RCC 7860 (cell line): Measurements from ENCODE around the gene ADCY4.
A peak's percentile ranks its signal among the peaks of the same experiment; 100 is the strongest.

Experiments used
- DNase-seq: peaks from one replicate; pipeline ENCODE4 v3.0.0-alpha.2; 2015; ENCODE audit warnings: low spot score
- FAIRE-seq: peaks from 2 replicates; lab custom pipeline; 2012; peaks lifted over from hg19 to GRCh38; lab: Jason Lieb, UNC

ADCY4 gene

DNA sequence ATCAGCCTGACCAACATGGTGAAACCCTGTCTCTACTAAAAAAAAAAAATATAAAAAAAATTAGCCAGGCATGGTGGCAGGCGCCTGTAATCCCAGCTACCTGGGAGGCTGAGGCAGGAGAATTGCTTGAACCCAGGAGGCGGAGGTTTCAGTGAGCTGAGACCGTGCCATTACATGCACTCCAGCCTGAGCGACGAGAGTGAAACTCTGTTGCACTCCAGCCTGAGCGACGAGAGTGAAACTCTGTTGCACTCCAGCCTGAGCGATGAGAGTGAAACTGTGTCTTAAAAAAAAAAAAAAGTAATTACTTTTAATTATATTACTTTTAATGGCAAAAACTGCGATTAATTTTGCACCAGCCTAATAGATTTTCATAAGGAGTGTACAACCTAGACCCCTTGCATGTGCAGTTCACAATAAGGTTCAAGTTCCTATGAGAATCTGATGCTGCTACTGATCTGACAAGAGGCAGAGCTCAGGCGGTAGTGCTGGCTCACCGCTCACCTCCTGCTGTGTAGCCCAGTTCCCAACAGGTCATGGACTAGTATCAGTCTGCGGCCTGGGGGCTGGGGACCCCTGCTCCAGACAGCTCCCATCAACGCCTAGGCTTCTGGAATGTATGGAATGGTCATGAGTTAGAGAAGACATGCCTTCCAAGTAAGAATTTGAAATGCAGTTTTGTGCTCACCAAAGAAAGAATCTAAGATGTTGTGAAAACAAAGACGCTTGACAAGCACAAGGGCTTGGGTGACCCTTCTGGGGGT lies 13.5 kb downstream of the ADCY4 start:
- FAIRE-seq (no peak), DNase-seq (no peak)

GRCh38 chr14:24317141-24317928 lies 17.5 kb downstream of the ADCY4 start:
- DNase-seq (no peak), FAIRE-seq (no peak)

DNA sequence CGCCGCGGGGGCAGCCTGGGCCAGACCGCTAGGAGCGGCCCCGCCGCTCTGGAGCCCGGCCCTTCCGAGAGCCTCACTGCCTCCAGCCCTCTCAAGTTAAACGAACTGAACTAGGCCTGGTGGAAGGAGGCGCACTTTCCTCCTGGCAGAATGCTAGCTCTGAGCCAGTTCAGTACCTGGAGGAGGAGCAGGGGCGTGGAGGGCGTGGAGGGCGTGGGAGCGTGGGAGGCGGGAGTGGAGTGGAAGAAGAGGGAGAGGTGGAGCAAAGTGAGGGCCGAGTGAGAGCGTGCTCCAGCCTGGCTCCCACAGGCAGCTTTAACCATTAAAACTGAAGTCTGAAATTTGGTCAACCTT lies 18.3 kb downstream of the ADCY4 start:
- FAIRE-seq (no peak), DNase-seq (no peak)

DNA sequence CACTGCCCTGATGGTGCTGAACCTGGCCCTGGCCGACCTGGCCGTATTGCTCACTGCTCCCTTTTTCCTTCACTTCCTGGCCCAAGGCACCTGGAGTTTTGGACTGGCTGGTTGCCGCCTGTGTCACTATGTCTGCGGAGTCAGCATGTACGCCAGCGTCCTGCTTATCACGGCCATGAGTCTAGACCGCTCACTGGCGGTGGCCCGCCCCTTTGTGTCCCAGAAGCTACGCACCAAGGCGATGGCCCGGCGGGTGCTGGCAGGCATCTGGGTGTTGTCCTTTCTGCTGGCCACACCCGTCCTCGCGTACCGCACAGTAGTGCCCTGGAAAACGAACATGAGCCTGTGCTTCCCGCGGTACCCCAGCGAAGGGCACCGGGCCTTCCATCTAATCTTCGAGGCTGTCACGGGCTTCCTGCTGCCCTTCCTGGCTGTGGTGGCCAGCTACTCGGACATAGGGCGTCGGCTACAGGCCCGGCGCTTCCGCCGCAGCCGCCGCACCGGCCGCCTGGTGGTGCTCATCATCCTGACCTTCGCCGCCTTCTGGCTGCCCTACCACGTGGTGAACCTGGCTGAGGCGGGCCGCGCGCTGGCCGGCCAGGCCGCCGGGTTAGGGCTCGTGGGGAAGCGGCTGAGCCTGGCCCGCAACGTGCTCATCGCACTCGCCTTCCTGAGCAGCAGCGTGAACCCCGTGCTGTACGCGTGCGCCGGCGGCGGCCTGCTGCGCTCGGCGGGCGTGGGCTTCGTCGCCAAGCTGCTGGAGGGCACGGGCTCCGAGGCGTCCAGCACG lies 18.9 kb downstream of the ADCY4 start:
- no peak for DNase-seq
- FAIRE-seq: no peak

DNA sequence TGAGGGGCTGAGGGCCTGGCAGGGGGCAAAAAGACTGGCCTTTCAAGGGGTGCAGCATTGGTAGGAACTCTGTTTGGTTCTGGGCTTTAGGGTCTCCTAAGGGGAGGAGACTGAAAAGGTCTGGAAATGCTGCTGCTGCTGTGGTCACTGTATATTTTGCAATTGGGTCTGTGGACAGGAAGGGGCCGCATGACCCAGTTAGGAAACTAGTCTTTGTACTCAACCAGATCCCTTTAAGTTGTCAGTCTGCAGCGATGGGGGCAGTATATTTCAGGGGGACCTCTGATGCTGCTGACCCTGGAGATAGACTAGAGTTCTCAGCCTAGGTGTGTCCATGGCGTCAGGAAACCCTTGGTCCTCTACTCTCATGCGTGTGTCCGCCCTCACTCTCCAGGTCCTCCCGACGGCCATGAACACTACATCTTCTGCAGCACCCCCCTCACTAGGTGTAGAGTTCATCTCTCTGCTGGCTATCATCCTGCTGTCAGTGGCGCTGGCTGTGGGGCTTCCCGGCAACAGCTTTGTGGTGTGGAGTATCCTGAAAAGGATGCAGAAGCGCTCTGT lies 19.5 kb downstream of the ADCY4 start:
- DNase-seq (no peak), FAIRE-seq (no peak)

DNA sequence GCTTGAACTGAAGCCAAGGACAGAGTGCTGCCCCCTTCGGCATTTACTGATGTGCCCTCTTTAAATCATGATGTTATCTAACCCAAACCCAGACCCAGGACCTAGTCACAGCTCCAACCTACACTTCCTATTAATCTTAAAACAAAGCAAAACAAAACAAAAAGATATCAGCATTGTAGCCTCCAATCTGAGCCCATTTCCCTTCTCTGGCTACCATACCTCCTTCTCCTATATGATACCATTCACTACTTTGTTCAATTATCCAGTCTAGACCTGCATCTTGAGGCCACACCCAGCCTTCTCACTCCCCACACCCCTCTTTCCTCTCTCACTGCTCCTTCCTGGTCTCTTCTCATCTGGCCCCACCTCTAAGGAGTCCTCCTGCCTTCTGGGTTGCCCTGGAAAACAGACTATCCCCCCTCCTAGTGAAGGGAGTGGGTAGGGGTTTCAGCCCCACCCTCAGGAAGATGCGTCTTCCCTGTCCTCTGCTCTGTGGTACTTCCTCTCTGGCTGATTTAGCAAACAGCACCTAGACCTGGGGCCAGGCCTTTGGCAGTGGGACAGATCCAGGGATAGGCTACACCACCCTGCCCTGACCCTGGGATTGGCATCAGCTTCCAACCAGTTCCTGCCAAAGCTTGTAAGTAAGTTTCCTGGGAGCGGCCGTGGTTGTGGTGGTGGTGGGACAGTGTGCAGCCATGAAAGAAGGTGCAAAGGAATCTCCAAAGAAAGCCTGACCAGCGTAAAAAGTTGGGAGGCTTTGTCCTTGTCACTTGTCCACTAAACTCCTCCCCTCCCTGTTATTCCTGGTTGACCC lies 20.3 kb downstream of the ADCY4 start:
- no peak for FAIRE-seq
- no peak for DNase-seq

GRCh38 chr14:24313913-24314312 lies 21.0 kb downstream of the ADCY4 start:
- no peak for DNase-seq
- FAIRE-seq: no peak

- no peak for FAIRE-seq
- peak; percentile 6 for DNase-seq
Observed at GRCh38 chr14:24312736-24313507, 21.9 kb downstream of the ADCY4 start.

DNA sequence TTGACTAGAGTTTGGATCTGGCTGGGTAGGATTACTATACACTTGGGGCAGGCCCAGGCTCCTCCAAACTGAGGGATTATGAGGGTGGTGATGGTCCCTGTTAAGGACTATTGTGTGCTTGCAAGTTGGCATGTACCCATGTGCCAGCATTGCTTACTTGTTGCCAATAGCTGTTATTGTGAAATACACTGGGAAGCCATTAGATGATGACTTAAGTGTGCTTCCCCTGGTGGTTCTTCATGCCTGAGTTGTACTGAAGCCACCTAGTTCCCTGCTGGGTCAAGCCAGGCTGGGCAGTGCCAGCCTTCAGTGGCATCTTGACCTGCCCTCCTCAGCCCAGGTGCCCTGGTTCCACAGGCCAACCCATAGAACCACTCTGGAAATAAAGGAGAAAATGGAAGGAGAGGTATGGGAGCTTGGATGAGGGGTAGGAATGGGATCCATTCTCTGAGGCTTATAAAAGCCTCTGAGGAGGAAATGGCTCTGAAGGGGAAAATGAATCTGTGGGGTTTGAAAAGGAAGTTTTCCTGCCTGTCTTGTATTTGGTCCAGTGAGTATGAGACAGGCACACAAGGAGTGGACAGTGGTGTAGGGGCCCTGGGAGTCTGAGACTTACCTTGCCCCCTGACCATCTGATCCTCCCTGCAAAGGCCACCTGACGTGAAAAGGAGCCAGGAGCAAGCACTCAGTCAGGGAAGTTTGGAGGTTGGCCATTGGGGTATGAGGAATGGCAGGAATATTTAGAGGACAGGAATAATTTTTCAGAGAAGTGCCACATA lies 22.8 kb downstream of the ADCY4 start:
- DNase-seq (no peak), FAIRE-seq (no peak)

GRCh38 chr14:24310646-24311604 lies 23.9 kb downstream of the ADCY4 start, which contains the start of gene LTB4R:
Gene LTB4R, plus strand, starts transcription at chr14:24311502. Its CDS starts 4,150 bp downstream, at chr14:24315652.
- no peak for DNase-seq

DNA sequence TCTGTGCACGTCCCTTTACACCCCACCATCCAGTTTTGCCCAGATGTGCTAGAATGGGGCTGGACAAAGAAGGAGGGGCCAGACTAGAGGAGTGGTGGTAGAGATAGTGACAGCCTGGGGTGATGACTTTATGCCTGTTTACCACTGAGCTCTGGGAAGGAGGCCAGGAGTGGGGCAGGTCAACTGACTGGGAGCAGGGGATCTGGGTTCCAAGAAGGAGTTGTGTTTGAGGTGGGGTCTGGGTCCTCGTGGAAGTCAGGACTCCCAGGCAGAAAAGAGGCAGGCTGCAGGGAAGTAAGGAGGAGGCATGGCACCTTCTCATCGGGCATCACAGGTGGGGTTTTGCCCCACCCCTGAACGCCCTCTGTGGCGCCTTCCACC lies 24.6 kb downstream of the ADCY4 start:
- DNase-seq (no peak), FAIRE-seq (no peak)

More at GRCh38 chr14:24310646-24311604, 23.9 kb downstream of the ADCY4 start, which contains the start of gene LTB4R:
- FAIRE-seq: no peak

DNA sequence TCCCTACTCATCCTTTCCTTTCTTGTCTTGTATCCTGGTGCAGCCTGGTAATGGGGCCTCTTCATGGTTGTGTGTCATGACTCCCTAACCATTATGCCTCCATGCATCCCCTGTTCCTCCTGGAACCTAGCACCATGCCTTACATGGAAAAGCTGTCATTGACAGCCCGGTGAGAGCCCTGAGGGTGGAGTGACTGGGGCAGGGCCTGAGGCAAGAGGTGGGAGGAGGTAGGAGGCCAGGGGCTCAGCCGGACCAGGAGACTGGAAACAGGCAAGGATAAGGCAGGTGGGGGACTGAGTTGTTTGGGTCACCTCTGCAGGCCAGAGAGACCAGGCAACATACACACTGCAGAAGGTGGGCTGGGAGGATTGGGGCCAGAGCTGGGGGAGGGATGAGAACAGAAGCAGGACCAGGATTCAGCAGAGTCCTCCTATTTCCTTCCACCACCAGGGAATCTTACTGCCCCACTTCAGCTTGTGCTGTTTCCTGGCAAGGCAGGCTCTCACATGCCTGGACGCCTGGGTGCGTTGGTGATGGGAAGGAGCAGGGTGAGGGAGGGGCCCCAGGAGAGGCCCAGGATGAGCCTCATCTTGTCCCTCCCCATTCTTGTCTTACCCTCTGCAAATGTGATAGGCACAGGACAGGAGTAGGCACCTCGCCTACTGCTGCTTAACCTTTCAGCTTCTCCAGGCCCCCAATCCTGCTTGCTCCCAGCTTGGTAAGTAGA lies 25.2 kb downstream of the ADCY4 start, which contains the start of gene LTB4R2:
Gene LTB4R2 (plus strand): TSS at position 603 of the 727 bp plus-strand sequence. CDS start 525 bp downstream, outside the sequence.
- DNase-seq (no peak), FAIRE-seq (no peak)

- no peak for DNase-seq
- no peak for FAIRE-seq
Observed at GRCh38 chr14:24308342-24309124, 26.3 kb downstream of the ADCY4 start.

- FAIRE-seq (no peak), DNase-seq (peak; percentile 24)
Observed at GRCh38 chr14:24307575-24308341, 27.1 kb downstream of the ADCY4 start, which contains the start of gene CIDEB. Gene CIDEB, minus strand, starts transcription at chr14:24307977. Its CDS starts 119 bp downstream, at chr14:24307858.

DNA sequence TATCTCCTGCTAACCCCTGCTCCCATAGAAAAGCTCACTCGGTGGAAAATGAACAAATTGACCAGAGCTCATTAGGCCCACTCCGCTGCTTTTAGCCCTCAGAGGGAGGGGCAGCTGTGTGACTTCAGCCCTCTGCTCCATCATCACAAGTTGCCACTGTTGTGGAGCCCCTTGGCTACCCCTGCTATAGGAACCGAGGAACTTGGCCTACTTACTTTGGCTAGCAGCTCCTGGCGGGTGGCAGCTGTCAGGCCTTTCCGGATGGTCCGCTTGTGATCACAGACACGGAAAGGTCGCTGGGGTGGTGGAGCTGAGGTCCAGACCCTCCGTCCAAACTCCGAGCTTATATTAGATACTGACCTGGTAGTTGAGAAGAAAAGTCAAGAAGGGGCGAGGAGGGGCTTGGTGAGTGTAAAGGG lies 27.7 kb downstream of the ADCY4 start:
- DNase-seq (no peak), FAIRE-seq (no peak)
